GM10266 (cell line): ENCODE results near the gene REEP3.

Source experiments
- DNase-seq: peaks from one replicate; pipeline ENCODE4 v3.0.0; 2012; ENCODE audit errors: extremely low spot score
- CTCF ChIP-seq: IDR thresholded peaks from 2 replicates; pipeline ENCODE4 v1.5.1; 2012; ENCODE audit warnings: mild to moderate bottlenecking, low read depth; ENCODE audit not compliant: control insufficient read depth, insufficient read depth; ENCODE audit errors: missing control alignments

REEP3 gene

GRCh38 chr10:63629363-63630084 lies 108.3 kb downstream of the REEP3 start:
- peak; percentile 74 for DNase-seq
- TF ChIP-seq CTCF, result peak; percentile 83

DNA sequence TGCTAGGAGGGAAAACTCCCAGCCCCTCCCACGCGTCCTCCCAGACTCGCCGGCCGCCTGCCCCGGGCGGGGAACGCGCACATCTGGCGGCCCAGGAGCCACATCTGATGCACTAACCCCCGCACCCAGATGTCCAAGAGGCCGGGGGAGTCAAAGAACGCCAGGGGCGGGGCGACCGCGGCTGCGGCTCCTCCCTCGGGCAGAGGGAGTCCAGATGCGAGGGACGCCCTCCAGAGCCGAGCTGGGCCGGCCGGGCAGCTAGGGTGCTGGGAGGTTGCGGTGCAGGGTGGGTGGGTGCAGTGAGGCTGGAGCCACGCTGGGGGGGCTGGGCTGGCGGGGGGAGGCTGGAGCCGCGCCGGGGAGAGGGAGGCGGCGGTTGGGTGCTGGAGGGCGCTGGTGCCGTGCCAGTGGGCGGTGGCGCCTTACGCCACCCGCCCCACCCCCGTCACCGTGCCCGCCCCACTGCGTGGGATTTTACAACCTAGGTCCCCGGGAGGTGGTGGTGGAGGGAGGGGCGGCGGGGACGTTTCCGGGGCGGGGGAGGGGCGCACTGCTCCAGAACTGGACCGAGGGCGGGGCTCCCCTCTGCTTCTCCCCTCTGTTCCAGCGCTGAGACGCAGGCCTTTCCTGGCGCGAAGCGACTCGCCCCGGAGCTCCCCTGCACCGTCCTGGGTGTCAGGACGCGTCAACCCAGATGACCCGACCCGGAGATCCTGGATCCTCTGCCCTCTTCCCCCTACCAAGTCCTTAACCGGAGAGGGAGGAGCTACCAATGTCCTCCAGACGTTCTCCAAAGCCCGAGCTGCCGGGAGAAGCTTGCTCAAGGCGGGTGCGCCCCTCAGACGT lies 109.1 kb downstream of the REEP3 start:
- no peak for TF ChIP-seq CTCF
- DNase-seq, result peak; percentile 85

DNA sequence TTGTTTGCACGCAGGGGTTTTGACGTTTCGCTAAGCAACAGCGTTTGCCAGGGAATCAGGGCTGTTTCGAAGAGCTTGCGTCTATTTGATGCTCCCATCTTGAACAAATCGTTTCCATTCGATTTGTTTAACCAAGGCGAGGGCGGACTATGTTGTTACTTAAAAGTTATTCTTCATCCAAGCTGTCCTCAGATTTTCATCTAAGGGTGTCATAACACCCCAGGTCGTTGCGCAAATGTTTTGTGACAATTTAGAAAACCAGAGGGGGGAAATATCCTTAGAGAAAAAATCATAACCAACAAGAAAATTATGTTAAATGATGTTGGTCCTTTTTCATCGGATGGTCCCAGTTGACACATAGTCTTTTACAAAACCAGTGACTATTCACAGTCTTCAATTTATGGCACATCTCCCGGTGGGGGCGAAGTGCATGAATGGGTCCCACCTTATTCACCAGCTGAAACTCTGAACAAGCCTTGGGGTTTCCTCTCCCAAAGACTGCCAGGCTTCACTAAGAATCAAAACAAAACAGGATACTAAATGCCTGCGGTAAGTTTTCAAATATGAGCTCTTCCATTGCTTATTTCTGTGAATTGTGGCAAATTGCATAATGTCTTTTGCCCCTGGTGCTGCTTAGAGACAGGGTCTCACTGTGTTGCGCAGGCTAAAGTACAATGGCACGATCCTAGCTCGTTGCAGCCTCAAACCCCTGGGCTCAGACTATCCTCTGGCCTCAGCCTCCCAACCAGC lies 109.9 kb downstream of the REEP3 start:
- no peak for TF ChIP-seq CTCF
- DNase-seq, result no peak

- no peak for TF ChIP-seq CTCF
- no peak for DNase-seq
These were observed 110.8 kb downstream of the REEP3 start for GRCh38 chr10:63631991-63632390.

GRCh38 chr10:63633677-63634487 lies 112.7 kb downstream of the REEP3 start:
- TF ChIP-seq CTCF, result peak; percentile 36
- DNase-seq, result no peak

DNA sequence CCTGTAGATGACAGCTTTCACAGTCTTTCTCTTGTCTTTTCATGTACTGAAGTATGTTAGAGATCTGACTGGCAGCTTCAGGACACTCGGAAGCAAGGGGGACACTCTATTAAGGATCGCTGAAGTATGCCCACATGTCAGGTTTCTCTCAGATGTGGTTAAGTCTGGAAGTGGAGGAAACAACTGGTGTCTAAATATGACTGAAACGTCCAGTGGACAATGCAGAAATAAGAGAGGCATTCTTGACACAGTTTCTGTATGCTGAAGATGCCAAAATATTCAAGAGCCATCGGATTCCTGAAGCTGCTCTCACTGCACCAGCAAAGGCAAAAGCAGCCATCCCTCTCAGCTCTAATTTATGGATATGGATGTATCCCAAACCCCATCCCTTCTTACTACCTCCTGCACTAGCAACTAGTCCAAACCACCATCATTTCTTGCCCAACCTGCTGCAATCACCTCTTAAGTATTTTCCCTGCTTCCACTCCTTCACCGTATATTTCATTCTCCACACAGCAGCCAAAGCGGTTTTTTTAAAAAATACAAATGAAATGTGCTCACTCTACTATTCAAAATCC lies 113.4 kb downstream of the REEP3 start:
- DNase-seq, result no peak
- TF ChIP-seq CTCF, result no peak
